H1 (cell line): ENCODE results near the gene MTG1. TPM values are rescaled to one million over a fixed set of nuclear protein-coding genes. Genes with fewer than 3 reads are reported as not detected.

Source experiments
- USF2 ChIP-seq: IDR thresholded peaks from 2 replicates; pipeline ENCODE4 v1.6.1; 2011; ENCODE audit warnings: low read length, improper control_type of control experiment
- polyA plus RNA-seq, 7 experiments: library from polyadenylated mRNA; depleted of rRNA in 3 of 7; stranded (reverse) in 5 of 7; unstranded in 2 of 7; fragments of >200 nt in 5 of 7; fragments of 200-250 nt in 2 of 7; gene quantifications; 1 replicate in 5 of 7; 2 replicates in 1 of 7; 4 replicates in 1 of 7; pipeline versions ENCODE4 v1.2.1 to v1.2.3, GENCODE V29; 2011 to 2013; ENCODE audit warnings: missing spikeins in 2 of 7, mixed read lengths in 2 of 7
- total RNA-seq: library from RNA; stranded (reverse); fragmentation: NEBNext Ultra II Directional; extraction: Animal tissue kit (Norgen Biotek cat#: 25700); gene quantifications from 2 replicates; pipeline ENCODE4 v1.2.1, GENCODE V29; 2021

MTG1 gene
- total and polyA plus RNA-seq, 2 of the 8 experiments (the other 6 are each of a cell fraction or from before 2014, with no cell fraction given): 56.6 to 81.6 TPM

DNA sequence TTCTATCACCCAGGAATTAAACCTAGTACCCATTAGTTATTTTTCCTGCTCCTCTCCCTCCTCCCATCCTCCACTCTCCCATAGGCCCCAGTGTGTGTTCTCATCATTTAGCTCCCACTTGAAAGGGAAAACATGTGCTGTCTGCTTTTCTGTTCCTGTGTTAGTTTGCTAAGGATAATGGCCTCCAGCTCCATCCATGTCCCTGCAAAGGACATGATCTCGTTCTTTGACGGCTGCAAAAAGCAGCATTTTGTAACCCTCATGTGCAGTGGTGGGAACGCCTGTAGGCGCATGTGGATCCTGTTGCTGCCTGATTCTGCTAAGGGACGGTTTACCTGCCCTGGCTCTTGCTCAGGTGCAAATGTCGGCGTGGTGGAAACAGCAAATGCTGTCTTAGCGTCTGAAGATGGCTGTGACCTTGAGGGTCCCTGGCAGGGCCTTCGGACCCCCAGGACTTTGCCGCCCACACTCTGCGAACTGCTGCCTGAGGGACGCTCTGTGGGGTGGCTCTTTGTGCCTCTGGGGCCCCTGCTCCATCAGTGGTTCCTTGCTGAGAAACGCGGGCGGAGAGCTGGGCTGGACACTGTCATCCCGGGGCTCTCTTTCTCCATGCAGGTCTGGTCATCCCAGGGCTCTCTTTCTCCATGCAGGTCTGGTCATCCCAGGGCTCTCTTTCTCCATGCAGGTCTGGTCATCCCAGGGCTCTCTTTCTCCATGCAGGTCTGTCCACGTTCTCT lies 5.6 kb upstream of the MTG1 start (continued):
- no peak for TF ChIP-seq USF2
